NCI-H345 treated with DMSO at 0.1 percent for 48 hours (cell line): ENCODE measurements around the gene PPP1R3G.
"Not testable (repeated sequence)": the region's sequence is repeated elsewhere in the genome, so short reads cannot be mapped to it uniquely, and the experiment has no call there.

Experiments used
- DNase-seq: peaks from one replicate; lab custom pipeline; 2025; ENCODE audit not compliant: unreplicated experiment; lab: John Stamatoyannopoulos, UW

The PPP1R3G gene

GRCh38 chr6:5084781-5085647 is at the start of gene PPP1R3G:
Gene PPP1R3G, plus strand, starts transcription at chr6:5085341. Its CDS starts 145 bp downstream, at chr6:5085486.
- no peak for DNase-seq

- DNase-seq = no peak
Measured at GRCh38 chr6:5036269-5036668, 48.9 kb upstream of the PPP1R3G start.

GRCh38 chr6:5041955-5042354 is 43.2 kb upstream of the PPP1R3G start:
- DNase-seq = no peak

- DNase-seq = no peak
Measured at GRCh38 chr6:5042436-5042835, 42.7 kb upstream of the PPP1R3G start.

GRCh38 chr6:5044866-5045265 is 40.3 kb upstream of the PPP1R3G start:
- DNase-seq = no peak

GRCh38 chr6:5045416-5045815 is 39.7 kb upstream of the PPP1R3G start:
- DNase-seq = no peak

GRCh38 chr6:5046430-5046829 is 38.7 kb upstream of the PPP1R3G start:
- DNase-seq = no peak

- DNase-seq = no peak
Measured at GRCh38 chr6:5050009-5050408, 35.1 kb upstream of the PPP1R3G start.

- DNase-seq = no peak
Measured at GRCh38 chr6:5051394-5051793, 33.7 kb upstream of the PPP1R3G start.

- no peak for DNase-seq
Measured at GRCh38 chr6:5053038-5053437, 32.1 kb upstream of the PPP1R3G start.

- DNase-seq = no peak
Measured at GRCh38 chr6:5053864-5054244, 31.3 kb upstream of the PPP1R3G start.

GRCh38 chr6:5054245-5054873 is 30.8 kb upstream of the PPP1R3G start:
- DNase-seq = no peak

- no peak for DNase-seq
Measured at GRCh38 chr6:5055118-5055517, 30.0 kb upstream of the PPP1R3G start.

- DNase-seq = no peak
Measured at GRCh38 chr6:5058254-5058653, 26.9 kb upstream of the PPP1R3G start.

- DNase-seq = no peak
Measured at GRCh38 chr6:5059036-5059896, 25.9 kb upstream of the PPP1R3G start.

GRCh38 chr6:5060439-5060838 is 24.7 kb upstream of the PPP1R3G start:
- not testable (repeated sequence) for DNase-seq

GRCh38 chr6:5061152-5061551 is 24.0 kb upstream of the PPP1R3G start:
- DNase-seq = no peak

- no peak for DNase-seq
Measured at GRCh38 chr6:5063617-5064016, 21.5 kb upstream of the PPP1R3G start.

GRCh38 chr6:5066456-5067093 is 18.6 kb upstream of the PPP1R3G start:
- DNase-seq = no peak

- no peak for DNase-seq
Measured at GRCh38 chr6:5067305-5067704, 17.8 kb upstream of the PPP1R3G start.

GRCh38 chr6:5068153-5068751 is 16.9 kb upstream of the PPP1R3G start:
- DNase-seq = no peak
